Neural cell (in vitro differentiated cells): ENCODE results near the gene PHYHD1. TPM values are rescaled to one million over a fixed set of nuclear protein-coding genes. Genes with fewer than 3 reads are reported as not detected.

ENCODE experiments used
- H2AFZ ChIP-seq: fragments of 200-600, 300-800 bp; sonication (generic), shearing (Covaris generic); 2 replicates; pipeline ENCODE4 v1.6.0; 2014; ENCODE audit warnings: low read depth, mild to moderate bottlenecking, antibody characterized with exemption, low read length, moderate library complexity
- H3F3A ChIP-seq: fragments of 200-600 bp; shearing (Covaris generic); 2 replicates; pipeline ENCODE4 v1.6.1; 2016; ENCODE audit warnings: mild to moderate bottlenecking, moderate library complexity, mixed read lengths, antibody characterized with exemption, low read length; ENCODE audit not compliant: insufficient read depth, poor library complexity, severe bottlenecking
- H3K27ac ChIP-seq: fragments of 200-600, 300-800 bp; sonication (generic), shearing (Covaris generic); 2 replicates; pipeline ENCODE4 v1.5.1; 2014; ENCODE audit warnings: mild to moderate bottlenecking, low read length, moderate library complexity
- H3K27me3 ChIP-seq: fragments of 300-800, 200-600 bp; sonication (generic), shearing (Covaris generic); 2 replicates; pipeline ENCODE4 v1.6.0; 2014; ENCODE audit warnings: mild to moderate bottlenecking, low read depth, low read length, moderate library complexity; ENCODE audit not compliant: insufficient read depth
- H3K36me3 ChIP-seq: fragments of 300-800, 200-600 bp; sonication (generic), shearing (Covaris generic); 2 replicates; pipeline ENCODE4 v1.5.1; 2014; ENCODE audit warnings: mild to moderate bottlenecking, antibody characterized with exemption, low read length, moderate library complexity; ENCODE audit not compliant: insufficient read depth
- H3K4me2 ChIP-seq: fragments of 300-800, 200-600 bp; sonication (generic), shearing (Covaris generic); 2 replicates; pipeline ENCODE4 v1.6.0; 2014; ENCODE audit warnings: mild to moderate bottlenecking, low read length
- H3K4me3 ChIP-seq: fragments of 300-800, 200-600 bp; sonication (generic), shearing (Covaris generic); 2 replicates; pipeline ENCODE4 v1.5.1; 2014; ENCODE audit warnings: mild to moderate bottlenecking, low read length, moderate library complexity
- H3K79me2 ChIP-seq: fragments of 200-600 bp; shearing (Covaris generic); replicated peaks from 2 replicates; pipeline ENCODE4 v1.6.0; 2014; ENCODE audit warnings: mild to moderate bottlenecking, low read length, moderate library complexity; ENCODE audit not compliant: insufficient read depth
- H3K9ac ChIP-seq: fragments of 300-800, 200-600 bp; sonication (generic), shearing (Covaris generic); 2 replicates; pipeline ENCODE4 v1.6.1; 2016; ENCODE audit warnings: mild to moderate bottlenecking, low read length, mixed read lengths
- H3K9me2 ChIP-seq: fragments of 200-600 bp; shearing (Covaris generic); 2 replicates; pipeline ENCODE4 v1.6.1; 2016; ENCODE audit warnings: mild to moderate bottlenecking, low read length, mixed read lengths; ENCODE audit not compliant: insufficient read depth
- H3K9me3 ChIP-seq: fragments of 200-600, 300-800 bp; sonication (generic), shearing (Covaris generic); 2 replicates; pipeline ENCODE4 v1.6.1; 2016; ENCODE audit warnings: mild to moderate bottlenecking, mixed run types, low read length, moderate library complexity, mixed read lengths
- H4K20me1 ChIP-seq: fragments of 200-600 bp; shearing (Covaris generic); 2 replicates; pipeline ENCODE4 v1.6.1; 2016; ENCODE audit warnings: mild to moderate bottlenecking, mixed run types; ENCODE audit not compliant: insufficient read depth
- EP300 ChIP-seq: fragments of 450-650 bp; conservative IDR thresholded peaks from 2 replicates; pipeline ENCODE4 v1.6.1; 2014; ENCODE audit warnings: antibody characterized with exemption, mild to moderate bottlenecking, moderate library complexity; ENCODE audit not compliant: poor library complexity, severe bottlenecking
- EZH2 ChIP-seq: fragments of 200-600, 300-800 bp; shearing (Covaris generic), sonication (generic); IDR thresholded peaks from 2 replicates; pipeline ENCODE4 v1.6.1; 2014; ENCODE audit warnings: antibody characterized with exemption, low read length, borderline replicate concordance, mild to moderate bottlenecking; ENCODE audit not compliant: insufficient read depth, poor library complexity, severe bottlenecking
- MXI1 ChIP-seq: fragments of 450-650 bp; conservative IDR thresholded peaks from 2 replicates; pipeline ENCODE4 v1.6.1; 2014; ENCODE audit warnings: antibody characterized with exemption, mild to moderate bottlenecking; ENCODE audit not compliant: poor library complexity, severe bottlenecking
- POLR2AphosphoS5 ChIP-seq: IDR thresholded peaks from 2 replicates; pipeline ENCODE4 v1.6.1; 2012
- RAD21 ChIP-seq: fragments of 450-650 bp; conservative IDR thresholded peaks from 2 replicates; pipeline ENCODE4 v1.6.1; 2014; ENCODE audit warnings: antibody characterized with exemption, mild to moderate bottlenecking, moderate library complexity
- SMC3 ChIP-seq: fragments of 450-650 bp; conservative IDR thresholded peaks from 2 replicates; pipeline ENCODE4 v1.6.1; 2014; ENCODE audit warnings: antibody characterized with exemption, mild to moderate bottlenecking, moderate library complexity; ENCODE audit not compliant: poor library complexity
- TAF1 ChIP-seq: IDR thresholded peaks from 2 replicates; pipeline ENCODE4 v1.6.1; 2012; ENCODE audit warnings: low read depth
- polyA plus RNA-seq: library from polyadenylated mRNA; depleted of rRNA; stranded (reverse); fragments of >200 nt; gene quantifications from 2 replicates; pipeline ENCODE4 v1.2.3, GENCODE V29; 2014
- TF ChIP-seq, protein P1 (sequence below): IDR thresholded peaks from 2 replicates; pipeline ENCODE4 v1.6.1; 2012; ENCODE audit warnings: borderline replicate concordance
- TF ChIP-seq, protein P2 (sequence below): fragments of 450-650 bp; IDR thresholded peaks from 2 replicates; pipeline ENCODE4 v1.5.1; 2014; ENCODE audit warnings: antibody characterized with exemption, mild to moderate bottlenecking, moderate library complexity; ENCODE audit not compliant: poor library complexity, severe bottlenecking

Gene PHYHD1
- polyA plus RNA-seq, 1 donor from 2014 or later, result not detected

DNA sequence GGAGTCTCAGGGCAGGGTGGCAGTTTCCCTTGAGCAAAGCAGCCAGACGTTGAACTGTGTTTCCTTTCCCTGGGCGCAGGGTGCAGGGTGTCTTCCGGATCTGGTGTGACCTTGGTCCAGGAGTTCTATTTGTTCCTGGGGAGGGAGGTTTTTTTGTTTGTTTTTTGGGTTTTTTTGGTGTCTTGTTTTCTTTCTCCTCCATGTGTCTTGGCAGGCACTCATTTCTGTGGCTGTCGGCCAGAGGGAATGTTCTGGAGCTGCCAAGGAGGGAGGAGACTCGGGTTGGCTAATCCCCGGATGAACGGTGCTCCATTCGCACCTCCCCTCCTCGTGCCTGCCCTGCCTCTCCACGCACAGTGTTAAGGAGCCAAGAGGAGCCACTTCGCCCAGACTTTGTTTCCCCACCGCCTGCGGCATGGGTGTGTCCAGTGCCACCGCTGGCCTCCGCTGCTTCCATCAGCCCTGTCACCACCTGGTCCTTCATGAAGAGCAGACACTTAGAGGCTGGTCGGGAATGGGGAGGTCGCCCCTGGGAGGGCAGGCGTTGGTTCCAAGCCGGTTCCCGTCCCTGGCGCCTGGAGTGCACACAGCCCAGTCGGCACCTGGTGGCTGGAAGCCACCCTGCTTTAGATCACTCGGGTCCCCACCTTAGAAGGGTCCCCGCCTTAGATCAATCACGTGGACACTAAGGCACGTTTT lies 3.5 kb upstream of the PHYHD1 start:
- Histone ChIP-seq H3K79me2 (no peaks in the 10 kb centered on the region), H3K27me3 (no peaks in the 10 kb centered on the region), H3K9ac (no peak overlapping the region), H3K9me3 (no peaks in the 10 kb centered on the region), H4K20me1 (no peaks in the 10 kb centered on the region), H3K4me3 (no peak overlapping the region), H3K9me2 (no peaks in the 10 kb centered on the region), H3K36me3 (no peaks in the 10 kb centered on the region), H3F3A (no peaks in the 10 kb centered on the region), H3K4me2 (no peak overlapping the region), H3K27ac (no peak overlapping the region), H2AFZ (no peak overlapping the region)
- TF ChIP-seq RAD21 (no peak), SMC3 (no peak), EZH2 (no peak), EP300 (no peak), POLR2AphosphoS5 (no peak), MXI1 (no peak), TAF1 (no peak)
- TF ChIP-seq, protein P1, sequence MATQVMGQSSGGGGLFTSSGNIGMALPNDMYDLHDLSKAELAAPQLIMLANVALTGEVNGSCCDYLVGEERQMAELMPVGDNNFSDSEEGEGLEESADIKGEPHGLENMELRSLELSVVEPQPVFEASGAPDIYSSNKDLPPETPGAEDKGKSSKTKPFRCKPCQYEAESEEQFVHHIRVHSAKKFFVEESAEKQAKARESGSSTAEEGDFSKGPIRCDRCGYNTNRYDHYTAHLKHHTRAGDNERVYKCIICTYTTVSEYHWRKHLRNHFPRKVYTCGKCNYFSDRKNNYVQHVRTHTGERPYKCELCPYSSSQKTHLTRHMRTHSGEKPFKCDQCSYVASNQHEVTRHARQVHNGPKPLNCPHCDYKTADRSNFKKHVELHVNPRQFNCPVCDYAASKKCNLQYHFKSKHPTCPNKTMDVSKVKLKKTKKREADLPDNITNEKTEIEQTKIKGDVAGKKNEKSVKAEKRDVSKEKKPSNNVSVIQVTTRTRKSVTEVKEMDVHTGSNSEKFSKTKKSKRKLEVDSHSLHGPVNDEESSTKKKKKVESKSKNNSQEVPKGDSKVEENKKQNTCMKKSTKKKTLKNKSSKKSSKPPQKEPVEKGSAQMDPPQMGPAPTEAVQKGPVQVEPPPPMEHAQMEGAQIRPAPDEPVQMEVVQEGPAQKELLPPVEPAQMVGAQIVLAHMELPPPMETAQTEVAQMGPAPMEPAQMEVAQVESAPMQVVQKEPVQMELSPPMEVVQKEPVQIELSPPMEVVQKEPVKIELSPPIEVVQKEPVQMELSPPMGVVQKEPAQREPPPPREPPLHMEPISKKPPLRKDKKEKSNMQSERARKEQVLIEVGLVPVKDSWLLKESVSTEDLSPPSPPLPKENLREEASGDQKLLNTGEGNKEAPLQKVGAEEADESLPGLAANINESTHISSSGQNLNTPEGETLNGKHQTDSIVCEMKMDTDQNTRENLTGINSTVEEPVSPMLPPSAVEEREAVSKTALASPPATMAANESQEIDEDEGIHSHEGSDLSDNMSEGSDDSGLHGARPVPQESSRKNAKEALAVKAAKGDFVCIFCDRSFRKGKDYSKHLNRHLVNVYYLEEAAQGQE, result no peak
- TF ChIP-seq, protein P2, sequence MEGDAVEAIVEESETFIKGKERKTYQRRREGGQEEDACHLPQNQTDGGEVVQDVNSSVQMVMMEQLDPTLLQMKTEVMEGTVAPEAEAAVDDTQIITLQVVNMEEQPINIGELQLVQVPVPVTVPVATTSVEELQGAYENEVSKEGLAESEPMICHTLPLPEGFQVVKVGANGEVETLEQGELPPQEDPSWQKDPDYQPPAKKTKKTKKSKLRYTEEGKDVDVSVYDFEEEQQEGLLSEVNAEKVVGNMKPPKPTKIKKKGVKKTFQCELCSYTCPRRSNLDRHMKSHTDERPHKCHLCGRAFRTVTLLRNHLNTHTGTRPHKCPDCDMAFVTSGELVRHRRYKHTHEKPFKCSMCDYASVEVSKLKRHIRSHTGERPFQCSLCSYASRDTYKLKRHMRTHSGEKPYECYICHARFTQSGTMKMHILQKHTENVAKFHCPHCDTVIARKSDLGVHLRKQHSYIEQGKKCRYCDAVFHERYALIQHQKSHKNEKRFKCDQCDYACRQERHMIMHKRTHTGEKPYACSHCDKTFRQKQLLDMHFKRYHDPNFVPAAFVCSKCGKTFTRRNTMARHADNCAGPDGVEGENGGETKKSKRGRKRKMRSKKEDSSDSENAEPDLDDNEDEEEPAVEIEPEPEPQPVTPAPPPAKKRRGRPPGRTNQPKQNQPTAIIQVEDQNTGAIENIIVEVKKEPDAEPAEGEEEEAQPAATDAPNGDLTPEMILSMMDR, result no peak

DNA sequence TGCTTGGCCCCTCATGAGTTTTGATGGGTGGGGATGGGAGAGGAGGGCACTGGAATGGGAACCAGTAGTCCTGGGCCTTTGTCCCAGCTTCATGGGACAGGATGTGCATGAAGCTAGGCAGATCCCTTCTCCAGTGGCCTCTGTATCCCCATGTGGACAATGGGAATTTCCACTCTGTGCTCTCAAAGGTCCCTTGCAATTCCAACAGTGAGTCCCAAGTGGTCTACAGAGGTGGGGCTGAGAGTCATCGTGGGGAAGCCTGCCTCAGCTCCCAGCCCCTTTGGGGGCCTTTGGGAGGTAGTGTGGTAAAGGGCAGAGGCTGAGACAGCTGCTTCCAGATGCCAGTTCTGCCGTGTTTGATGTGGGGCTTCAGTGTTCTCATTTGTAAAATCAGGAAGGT lies 1.9 kb upstream of the PHYHD1 start:
- no peaks in the 10 kb centered on the region for H3K27me3 ChIP-seq
- H3K9me3 ChIP-seq, result no peaks in the 10 kb centered on the region
- H3K9me2 ChIP-seq, result no peaks in the 10 kb centered on the region
- H3K79me2 ChIP-seq, result no peaks in the 10 kb centered on the region
- no peak overlapping the region for H3K9ac ChIP-seq
- no peaks in the 10 kb centered on the region for H3F3A ChIP-seq
- no peak overlapping the region for H3K27ac ChIP-seq
- no peaks in the 10 kb centered on the region for H4K20me1 ChIP-seq
- TF ChIP-seq, protein P1, result no peak
- TF ChIP-seq, protein P2, result no peak
- TF ChIP-seq SMC3, result no peak
- no peak for TF ChIP-seq EP300
- no peak for TF ChIP-seq MXI1
- no peak for TF ChIP-seq EZH2
- no peak for TF ChIP-seq TAF1
- TF ChIP-seq RAD21, result no peak
- no peak for TF ChIP-seq POLR2AphosphoS5
- no peak overlapping the region for H2AFZ ChIP-seq
- no peak overlapping the region for H3K4me3 ChIP-seq
- H3K4me2 ChIP-seq, result no peak overlapping the region
- no peaks in the 10 kb centered on the region for H3K36me3 ChIP-seq
